GM19372 (cell line): Measurements from ENCODE around the gene ZNF20.
"Not testable (repeated sequence)": the region's sequence is repeated elsewhere in the genome, so short reads cannot be mapped to it uniquely, and the experiment has no call there.

Source experiments
- ATAC-seq: cut with Tn5 transposase; IDR thresholded peaks from one replicate; pipeline ENCODE4 v1.9.1; 2021; ENCODE audit warnings: mild to moderate bottlenecking, low read depth, moderate library complexity; ENCODE audit not compliant: unreplicated experiment

The ZNF20 gene

GRCh38 chr19:12113121-12113520 is 27.0 kb downstream of the ZNF20 start:
- ATAC-seq, result no peak

- no peak for ATAC-seq
Measured at GRCh38 chr19:12112701-12113100, 27.4 kb downstream of the ZNF20 start.

- no peak for ATAC-seq
Measured at GRCh38 chr19:12111943-12112637, 28.1 kb downstream of the ZNF20 start.

GRCh38 chr19:12111176-12111575 is 29.0 kb downstream of the ZNF20 start:
- no peak for ATAC-seq

- ATAC-seq, result not testable (repeated sequence)
Measured at GRCh38 chr19:12103909-12104308, 36.2 kb downstream of the ZNF20 start.

- no peak for ATAC-seq
Measured at GRCh38 chr19:12098040-12098439, 42.1 kb downstream of the ZNF20 start.

GRCh38 chr19:12095111-12095790 is 44.9 kb downstream of the ZNF20 start:
- no peak for ATAC-seq

- ATAC-seq, result no peak
Measured at GRCh38 chr19:12093777-12094176, 46.4 kb downstream of the ZNF20 start.

- ATAC-seq, result no peak
Measured at GRCh38 chr19:12092956-12093355, 47.2 kb downstream of the ZNF20 start.

GRCh38 chr19:12092065-12092867 is 47.9 kb downstream of the ZNF20 start:
- no peak for ATAC-seq

- no peak for ATAC-seq
Measured at GRCh38 chr19:12090807-12091206, 49.3 kb downstream of the ZNF20 start.

GRCh38 chr19:12085074-12085818 is 54.9 kb downstream of the ZNF20 start:
- no peak for ATAC-seq

GRCh38 chr19:12083336-12083735 is 56.8 kb downstream of the ZNF20 start:
- not testable (repeated sequence) for ATAC-seq
